Upper lobe of right lung (tissue), 1 donor: ENCODE data around the gene SERPINB7. TPM values are rescaled to one million over a fixed set of nuclear protein-coding genes. Genes with fewer than 3 reads are reported as not detected.
"Not testable (repeated sequence)": the region's sequence is repeated elsewhere in the genome, so short reads cannot be mapped to it uniquely, and the experiment has no call there.

Experiments used
- ATAC-seq: fragments of 200-7000 bp; cut with Tn5 transposase; one replicate; pipeline ENCODE4 v1.9.1; 2020; ENCODE audit warnings: mild to moderate bottlenecking, moderate library complexity
- DNase-seq: peaks from one replicate; pipeline ENCODE4 v3.0.0-alpha.2; 2020
- H3K27ac ChIP-seq: fragments of 200-600 bp; one replicate; pipeline ENCODE4 v1.8.0; 2022
- H3K27me3 ChIP-seq: fragments of 200-600 bp; one replicate; pipeline ENCODE4 v1.8.0; 2022; ENCODE audit warnings: mild to moderate bottlenecking
- H3K36me3 ChIP-seq: fragments of 200-600 bp; one replicate; pipeline ENCODE4 v1.8.0; 2022
- H3K4me1 ChIP-seq: fragments of 200-600 bp; one replicate; pipeline ENCODE4 v1.8.0; 2022
- H3K4me3 ChIP-seq: fragments of 200-600 bp; one replicate; pipeline ENCODE4 v1.8.0; 2022; ENCODE audit warnings: mild to moderate bottlenecking
- H3K9me3 ChIP-seq: fragments of 200-600 bp; one replicate; pipeline ENCODE4 v1.8.0; 2022
- CTCF ChIP-seq: fragments of 200-600 bp; IDR thresholded peaks from one replicate; pipeline ENCODE4 v1.8.0; 2022; ENCODE audit warnings: antibody characterized with exemption
- intact Hi-C: fragments of 100-400 bp; cut with DNase I; formaldehyde crosslinking; loops from one replicate; pipeline ENCODE4 v1.11.0; 2022
- total RNA-seq: library from RNA; stranded (reverse); fragmentation: NEBNext Ultra II Directional; extraction: Animal tissue kit (Norgen Biotek cat#: 25700); gene quantifications from one replicate; pipeline ENCODE4 v1.2.1, GENCODE V29; 2021
- donor health status: DM: no; HTN: yes; CAD: no; lungs with severe emphysema.

The SERPINB7 gene
- total RNA-seq, 1 donor from 2014 or later: 0.29 TPM

GRCh38 chr18:63758615-63759240 is 16.5 kb upstream of the SERPINB7 start:
- no peaks in the 10 kb centered on the region for H3K27me3 ChIP-seq
- intact Hi-C loops: no loop called here

DNA sequence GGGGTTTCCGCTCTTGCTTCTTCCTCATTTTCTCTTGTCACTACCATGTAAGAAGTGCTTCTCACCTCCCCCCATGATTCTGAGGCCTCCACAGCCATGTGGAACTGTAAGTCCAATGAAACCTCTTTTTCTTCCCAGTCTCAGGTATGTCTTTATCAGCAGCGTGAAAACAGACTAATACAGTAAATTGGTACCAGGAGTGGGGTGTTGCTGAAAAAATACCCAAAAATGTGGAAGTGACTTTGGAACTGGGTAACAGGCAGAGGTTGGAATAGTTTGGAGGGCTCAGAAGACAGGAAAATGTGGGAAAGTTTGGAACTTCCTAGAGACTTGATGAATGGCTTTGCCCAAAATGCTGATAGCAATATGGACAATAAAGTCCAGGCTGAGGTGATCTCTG is 15.4 kb upstream of the SERPINB7 start:
- H3K27me3 ChIP-seq, H3K9me3 ChIP-seq, H3K4me1 ChIP-seq, ATAC-seq, H3K27ac ChIP-seq, H3K4me3 ChIP-seq, intact Hi-C loops, DNase-seq, H3K36me3 ChIP-seq: not testable (repeated sequence)

More at GRCh38 chr18:63758615-63759240, 16.5 kb upstream of the SERPINB7 start:
- ATAC-seq: no peak
- H3K4me3 ChIP-seq: no peak overlapping the region
- no peak overlapping the region for H3K27ac ChIP-seq
- no peaks in the 10 kb centered on the region for H3K4me1 ChIP-seq
- TF ChIP-seq CTCF: no peak
- H3K36me3 ChIP-seq: no peaks in the 10 kb centered on the region
- DNase-seq: no peak
- H3K9me3 ChIP-seq: peaks cover 6% of the 10 kb centered on the region

- H3K4me1 ChIP-seq: no peaks in the 10 kb centered on the region
- intact Hi-C loops: no loop called here
- H3K27ac ChIP-seq: no peak overlapping the region
- no peak overlapping the region for H3K4me3 ChIP-seq
- no peaks in the 10 kb centered on the region for H3K36me3 ChIP-seq
- DNase-seq (no peak), ATAC-seq (no peak)
- no peaks in the 10 kb centered on the region for H3K27me3 ChIP-seq
- H3K9me3 ChIP-seq: peaks cover 6% of the 10 kb centered on the region
- TF ChIP-seq CTCF: no peak
These were observed 12.7 kb upstream of the SERPINB7 start for GRCh38 chr18:63762518-63762917.

DNA sequence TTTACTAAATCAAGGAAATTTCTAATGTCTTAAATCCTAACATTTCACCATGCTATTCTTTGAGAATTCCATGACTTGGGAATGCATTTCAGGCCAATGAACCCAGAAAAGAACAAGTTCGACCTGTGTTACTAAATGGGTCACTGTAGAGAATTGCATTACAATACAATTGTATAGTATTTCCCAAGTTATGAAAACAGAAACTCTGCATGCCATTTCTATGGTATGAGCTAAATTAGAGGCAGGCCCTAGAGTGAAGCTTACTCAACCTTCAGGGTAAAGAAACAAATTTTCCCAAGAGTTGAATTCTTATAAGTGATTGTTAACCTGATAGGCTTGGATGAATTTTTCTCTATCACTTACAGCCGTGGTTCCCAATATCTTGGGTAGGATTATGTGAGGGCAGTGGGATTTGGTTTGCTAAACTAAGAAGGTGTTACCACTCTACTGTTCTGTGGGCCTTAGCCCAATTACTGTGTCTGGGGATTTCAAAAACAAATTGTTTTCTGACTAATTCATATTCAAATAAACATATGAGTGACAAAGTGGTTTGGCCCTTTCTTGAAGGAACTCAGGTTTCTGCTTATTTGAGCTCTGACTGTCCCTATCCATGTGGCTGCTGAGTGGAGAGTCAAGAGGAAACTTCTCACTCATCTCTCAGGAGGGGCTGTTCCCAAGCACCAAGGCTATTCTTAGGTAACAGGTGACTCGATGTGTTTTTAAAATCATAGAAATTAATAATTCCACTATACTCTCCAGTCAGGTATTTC is 11.2 kb upstream of the SERPINB7 start:
- no peak for DNase-seq
- no peaks in the 10 kb centered on the region for H3K27me3 ChIP-seq
- H3K27ac ChIP-seq: no peak overlapping the region
- no peak for TF ChIP-seq CTCF
- H3K9me3 ChIP-seq: peaks cover 6% of the 10 kb centered on the region
- no peak for ATAC-seq
- H3K4me3 ChIP-seq: no peak overlapping the region
- H3K4me1 ChIP-seq: no peaks in the 10 kb centered on the region
- intact Hi-C loops: no loop called here
- H3K36me3 ChIP-seq: no peaks in the 10 kb centered on the region

DNA sequence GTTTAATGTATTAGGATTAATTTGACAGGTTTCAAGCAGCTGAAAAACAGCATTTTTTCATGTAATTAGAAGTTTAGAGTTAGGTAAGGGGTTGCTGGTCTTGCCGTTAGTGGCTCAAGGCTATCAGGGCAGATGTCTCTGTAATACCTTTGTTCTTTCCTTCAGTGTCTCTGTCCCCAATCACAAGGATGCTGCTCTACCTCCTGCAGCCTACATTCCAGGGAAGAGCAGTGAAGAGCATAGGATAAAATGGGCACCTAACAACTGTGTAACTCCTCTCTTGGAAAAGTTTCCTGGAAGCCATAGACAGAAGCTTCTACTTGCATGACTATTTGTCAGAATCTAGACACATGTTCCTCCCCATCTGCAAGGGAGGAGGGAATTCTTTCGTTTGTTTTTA is 9.4 kb upstream of the SERPINB7 start:
- DNase-seq (no peak), ATAC-seq (no peak)
- Histone ChIP-seq H3K4me1 (no peaks in the 10 kb centered on the region), H3K27me3 (no peaks in the 10 kb centered on the region), H3K27ac (no peak overlapping the region), H3K9me3 (no peaks in the 10 kb centered on the region), H3K4me3 (no peak overlapping the region), H3K36me3 (no peaks in the 10 kb centered on the region)
- intact Hi-C loops: no loop called here
- no peak for TF ChIP-seq CTCF

- Histone ChIP-seq H3K27me3 (no peaks in the 10 kb centered on the region), H3K9me3 (no peaks in the 10 kb centered on the region), H3K4me3 (no peak overlapping the region), H3K36me3 (no peaks in the 10 kb centered on the region), H3K4me1 (no peaks in the 10 kb centered on the region), H3K27ac (no peak overlapping the region)
- intact Hi-C loops: no loop called here
- no peak for TF ChIP-seq CTCF
- DNase-seq (no peak), ATAC-seq (no peak)
These were observed 1.7 kb upstream of the SERPINB7 start for GRCh38 chr18:63773551-63773950.
